HG03460 (cell line): ENCODE measurements around the gene CDC37.

Experiments
- ATAC-seq: cut with Tn5 transposase; IDR thresholded peaks from one replicate; pipeline ENCODE4 v1.9.1; 2021; ENCODE audit not compliant: unreplicated experiment

The CDC37 gene

GRCh38 chr19:10362259-10362658 lies 41.1 kb downstream of the CDC37 start:
- no peak for ATAC-seq

DNA sequence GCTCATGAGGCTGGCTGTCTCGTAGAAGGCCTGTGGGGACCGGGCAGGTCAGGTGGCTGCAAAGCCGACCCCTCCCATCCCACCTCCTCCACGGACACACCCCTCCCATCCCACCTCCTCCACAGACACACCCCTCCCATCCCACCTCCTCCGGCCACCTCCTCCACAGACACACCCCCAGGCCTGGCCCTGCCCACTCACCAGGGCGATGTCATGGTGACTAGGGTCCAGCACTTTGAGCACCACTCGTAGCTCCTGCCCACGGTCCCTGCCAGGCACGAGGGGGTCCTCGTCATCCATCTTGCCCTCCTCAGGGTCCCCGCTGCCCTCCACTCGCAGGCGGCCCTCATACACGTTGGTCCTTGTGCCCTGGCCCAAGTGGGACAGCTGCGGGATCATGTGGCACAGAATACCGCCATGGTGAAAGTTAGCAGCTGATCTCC lies 41.8 kb downstream of the CDC37 start:
- ATAC-seq = no peak

- no peak for ATAC-seq
Measured at GRCh38 chr19:10356431-10356830, 46.9 kb downstream of the CDC37 start.

DNA sequence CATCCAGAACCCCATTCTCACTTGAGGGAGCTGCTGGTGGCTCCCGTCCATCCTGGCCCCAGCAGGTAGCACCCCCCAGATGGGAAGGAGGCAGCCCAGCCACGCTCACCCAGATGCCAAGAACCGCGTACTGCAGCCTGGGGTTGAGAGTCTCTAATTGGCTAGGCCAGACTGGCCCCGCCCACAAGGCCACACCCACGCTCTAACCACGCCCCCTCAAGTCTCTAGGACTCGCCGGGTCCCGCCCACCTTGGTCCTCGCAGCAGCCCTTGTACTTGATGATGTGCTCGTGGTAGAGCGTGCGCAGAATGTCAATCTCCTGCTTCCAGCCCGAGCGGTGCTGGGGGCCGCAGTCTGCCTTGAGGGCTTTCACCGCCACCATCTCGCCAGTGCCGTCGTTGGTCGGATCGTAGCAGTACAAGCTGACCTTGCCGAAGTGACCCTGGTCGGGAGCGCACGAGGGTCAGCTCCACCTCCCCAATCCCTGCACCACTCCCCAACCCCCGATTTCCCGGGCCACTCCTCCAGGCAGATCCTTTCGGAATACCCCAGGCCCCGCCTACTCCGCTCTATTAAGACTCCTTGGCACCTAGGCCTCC lies 49.5 kb downstream of the CDC37 start:
- no peak for ATAC-seq

- ATAC-seq = no peak
Measured at GRCh38 chr19:10352764-10353671, 50.3 kb downstream of the CDC37 start.

GRCh38 chr19:10346509-10346908 lies 56.8 kb downstream of the CDC37 start:
- ATAC-seq = no peak

- ATAC-seq = no peak
Measured at GRCh38 chr19:10344780-10345179, 58.6 kb downstream of the CDC37 start.

GRCh38 chr19:10343495-10343894 lies 59.8 kb downstream of the CDC37 start:
- ATAC-seq = no peak
